ENCODE data around the gene SIRT3. TPM values are rescaled to one million over a fixed set of nuclear protein-coding genes. Genes with fewer than 3 reads are reported as not detected.

The SIRT3 gene
- total and polyA plus RNA-seq, 2 of the 13 experiments (the other 11 are each of a cell fraction or from before 2014, with no cell fraction given), result 15.1 to 18.2 TPM

GRCh38 chr11:279966-280705 lies 44.0 kb upstream of the SIRT3 start (continued):
- no peak for TF ChIP-seq HBP1 (CRISPR knock-in tag; IDR thresholded peaks at IDR 0.05; ENCODE audit: low read depth)
- no peak for TF ChIP-seq REXO4 (CRISPR knock-in tag; IDR thresholded peaks at IDR 0.05; ENCODE audit: borderline replicate concordance)
- no peak for TF ChIP-seq TRAFD1 (CRISPR knock-in tag; IDR thresholded peaks at IDR 0.05; ENCODE audit: borderline replicate concordance)
- TF ChIP-seq TAF15 (IDR thresholded peaks at IDR 0.05; ENCODE audit: low read depth, low read length, poor library complexity, severe bottlenecking), result no peak
- no peak for TF ChIP-seq RARA (CRISPR knock-in tag; IDR thresholded peaks at IDR 0.05)
- TF ChIP-seq ZNF800 (CRISPR knock-in tag; IDR thresholded peaks at IDR 0.05), result peak; percentile 97
- TF ChIP-seq ZNF768 (CRISPR knock-in tag; IDR thresholded peaks at IDR 0.05), result no peak
- TF ChIP-seq ZNF878 (CRISPR knock-in tag; IDR thresholded peaks at IDR 0.05), result no peak
- TF ChIP-seq U2AF2 (IDR thresholded peaks at IDR 0.05; ENCODE audit: low read depth, low read length), result no peak
- TF ChIP-seq NFE2L2 (IDR thresholded peaks at IDR 0.05; ENCODE audit: low read length), result no peak
- no peak for TF ChIP-seq DR1 (CRISPR knock-in tag; IDR thresholded peaks at IDR 0.05)
- TF ChIP-seq KDM6A (CRISPR knock-in tag; IDR thresholded peaks at IDR 0.05; ENCODE audit: low read depth), result no peak
- no peak for TF ChIP-seq ZNF292 (CRISPR knock-in tag; IDR thresholded peaks at IDR 0.05; ENCODE audit: borderline replicate concordance, low read depth)
- no peak for TF ChIP-seq MTA1 (CRISPR knock-in tag; IDR thresholded peaks at IDR 0.05; ENCODE audit: borderline replicate concordance)
- TF ChIP-seq SNAI1 (CRISPR knock-in tag; IDR thresholded peaks at IDR 0.05; ENCODE audit: borderline replicate concordance), result no peak
- no peak for TF ChIP-seq CCAR2 (optimal IDR thresholded peaks at IDR 0.05; ENCODE audit: low read depth, low read length)
- TF ChIP-seq ZHX2 (IDR thresholded peaks at IDR 0.05; ENCODE audit: low read depth), result no peak
- TF ChIP-seq ZHX2 (CRISPR knock-in tag; IDR thresholded peaks at IDR 0.05; ENCODE audit: borderline replicate concordance), result no peak
- 0 out of 2 replicates have a peak, but pooled peaks have one; percentile 26 for TF ChIP-seq HDAC1 (CRISPR knock-in tag; IDR thresholded peaks at IDR 0.05)
